H1 (cell line): Measurements from ENCODE around the gene CRYBB1. TPM values are rescaled to one million over a fixed set of nuclear protein-coding genes. Genes with fewer than 3 reads are reported as not detected.

Source experiments
- CTCF ChIA-PET: fragments of 300-600 bp; sonication (Branson Sonifier 250); formaldehyde crosslinking; loops from one replicate; lab custom pipeline; 2021; ENCODE audit not compliant: partially characterized antibody; lab: Charles Lee
- POLR2A ChIA-PET: fragments of 300-600 bp; sonication (Branson Sonifier 250); formaldehyde crosslinking; loops from one replicate; lab custom pipeline; 2021; ENCODE audit warnings: inconsistent platforms; ENCODE audit not compliant: partially characterized antibody; lab: Charles Lee
- DNase-seq, 2 experiments: peaks; one replicate each; pipeline versions ENCODE4 v3.0.0 to v3.0.0-alpha.2; 2010 to 2022; ENCODE audit warnings: low spot score in 2 of 2, low read depth in 1 of 2, mixed read lengths in 1 of 2
- FAIRE-seq: peaks from 2 replicates; lab custom pipeline; 2011; peaks lifted over from hg19 to GRCh38; lab: Jason Lieb, UNC
- H2AFZ ChIP-seq: 2 replicates; pipeline ENCODE4 v1.8.1; 2012; ENCODE audit warnings: low read length, inconsistent platforms
- H2AK5ac ChIP-seq: 2 replicates; pipeline ENCODE4 v1.6.1; 2013; ENCODE audit warnings: low read depth, low read length
- H2BK120ac ChIP-seq: replicated peaks from 2 replicates; pipeline ENCODE3; 2013; ENCODE audit warnings: low read depth, low read length, inconsistent platforms
- H2BK12ac ChIP-seq: 2 replicates; pipeline ENCODE4 v1.6.1; 2013; ENCODE audit warnings: low read depth, low read length
- H2BK15ac ChIP-seq: 2 replicates; pipeline ENCODE4 v1.6.1; 2013; ENCODE audit warnings: low read length
- H2BK20ac ChIP-seq: 2 replicates; pipeline ENCODE4 v1.6.1; 2013; ENCODE audit warnings: low read length
- H2BK5ac ChIP-seq: 2 replicates; pipeline ENCODE4 v1.6.1; 2013; ENCODE audit warnings: low read depth, low read length
- H3K14ac ChIP-seq: 2 replicates; pipeline ENCODE4 v1.6.1; 2013; ENCODE audit warnings: inconsistent platforms; ENCODE audit not compliant: insufficient read length
- H3K18ac ChIP-seq: 2 replicates; pipeline ENCODE4 v1.6.1; 2013; ENCODE audit warnings: low read length; ENCODE audit errors: extremely low read depth
- H3K23ac ChIP-seq: 2 replicates; pipeline ENCODE4 v1.6.1; 2013; ENCODE audit warnings: inconsistent platforms; ENCODE audit not compliant: insufficient read length
- H3K23me2 ChIP-seq: 2 replicates; pipeline ENCODE4 v1.6.1; 2013; ENCODE audit warnings: low read depth, low read length
- H3K27ac ChIP-seq: 2 replicates; pipeline ENCODE4 v1.6.1; 2011; ENCODE audit warnings: low read depth, low read length, inconsistent platforms
- H3K27me3 ChIP-seq, 4 experiments: replicated peaks in 1 of 4; 1 replicate in 1 of 4; 2 replicates in 3 of 4; pipeline versions ENCODE4 v1.6.1 to v1.8.1; 2011 to 2013; ENCODE audit warnings: low read length in 3 of 4, mild to moderate bottlenecking in 3 of 4, inconsistent platforms in 2 of 4, mixed read lengths in 2 of 4, moderate library complexity in 1 of 4; ENCODE audit not compliant: control insufficient read depth in 3 of 4, insufficient read depth in 3 of 4; ENCODE audit errors: extremely low read depth in 1 of 4
- H3K36me3 ChIP-seq, 4 experiments: 2 replicates each; pipeline versions ENCODE4 v1.6.1 to v1.8.1; 2011 to 2013; ENCODE audit warnings: mild to moderate bottlenecking in 4 of 4, low read length in 3 of 4, moderate library complexity in 2 of 4, control low read depth in 1 of 4, inconsistent platforms in 1 of 4; ENCODE audit not compliant: insufficient read depth in 4 of 4, control insufficient read depth in 2 of 4
- H3K4ac ChIP-seq: replicated peaks from 2 replicates; pipeline ENCODE3; 2013; ENCODE audit warnings: low read length, low read depth, mixed read lengths, inconsistent platforms; ENCODE audit not compliant: insufficient read length
- H3K4me1 ChIP-seq, 4 experiments: replicated peaks in 1 of 4; 1 replicate in 1 of 4; 2 replicates in 3 of 4; pipeline versions ENCODE4 v1.6.1 to v1.8.1; 2011 to 2013; ENCODE audit warnings: low read length in 3 of 4, inconsistent platforms in 2 of 4, mixed read lengths in 1 of 4; ENCODE audit not compliant: insufficient read depth in 4 of 4, control insufficient read depth in 3 of 4
- H3K4me2 ChIP-seq, 2 experiments: 2 replicates each; pipeline versions ENCODE4 v1.6.1 to v1.8.1; 2011 to 2013; ENCODE audit warnings: low read depth in 2 of 2, low read length in 2 of 2, control low read depth in 1 of 2, inconsistent platforms in 1 of 2, mild to moderate bottlenecking in 1 of 2; ENCODE audit not compliant: insufficient read depth in 1 of 2
- H3K4me3 ChIP-seq, 4 experiments: fragments of 200-600, 300-600 bp in 1 of 4; sonication (generic), shearing (Covaris generic), sonication (Bioruptor Twin) in 1 of 4; 2 replicates each; pipeline versions ENCODE4 v1.5.1 to v1.8.1; 2011 to 2016; ENCODE audit warnings: low read length in 4 of 4, low read depth in 3 of 4, control low read depth in 2 of 4, inconsistent platforms in 2 of 4, mild to moderate bottlenecking in 2 of 4, mixed read lengths in 1 of 4, moderate library complexity in 1 of 4; ENCODE audit not compliant: insufficient read depth in 2 of 4; ENCODE audit errors: extremely low read depth in 1 of 4
- H3K56ac ChIP-seq: replicated peaks from 2 replicates; pipeline ENCODE3; 2013; ENCODE audit warnings: low read depth, mild to moderate bottlenecking, mixed read lengths, low read length, inconsistent platforms; ENCODE audit not compliant: insufficient read length
- H3K79me1 ChIP-seq: 2 replicates; pipeline ENCODE4 v1.6.1; 2013; ENCODE audit warnings: low read depth, low read length, control low read depth
- H3K79me2 ChIP-seq, 2 experiments: 2 replicates each; pipeline versions ENCODE4 v1.6.1 to v1.8.1; 2012 to 2013; ENCODE audit warnings: low read length in 2 of 2, mild to moderate bottlenecking in 2 of 2, inconsistent platforms in 1 of 2; ENCODE audit not compliant: insufficient read depth in 2 of 2, control insufficient read depth in 1 of 2
- H3K9ac ChIP-seq, 4 experiments: replicated peaks in 1 of 4; 1 replicate in 1 of 4; 2 replicates in 3 of 4; pipeline versions ENCODE4 v1.6.1 to v1.8.1; 2011 to 2013; ENCODE audit warnings: low read depth in 3 of 4, low read length in 3 of 4, control low read depth in 2 of 4, mild to moderate bottlenecking in 2 of 4, moderate library complexity in 2 of 4, inconsistent platforms in 1 of 4; ENCODE audit errors: extremely low read depth in 1 of 4
- H3K9me3 ChIP-seq, 2 experiments: 2 replicates each; pipeline versions ENCODE4 v1.6.1 to v1.8.1; 2012 to 2013; ENCODE audit warnings: mild to moderate bottlenecking in 2 of 2, moderate library complexity in 2 of 2, control low read depth in 1 of 2, inconsistent platforms in 1 of 2, low read depth in 1 of 2, low read length in 1 of 2, mixed read lengths in 1 of 2; ENCODE audit not compliant: insufficient read depth in 2 of 2
- H4K20me1 ChIP-seq, 2 experiments: replicated peaks in 1 of 2; 2 replicates each; pipeline versions ENCODE3 to v1.8.1; 2011 to 2013; ENCODE audit warnings: inconsistent platforms in 2 of 2, low read length in 2 of 2, mild to moderate bottlenecking in 1 of 2; ENCODE audit not compliant: insufficient read depth in 2 of 2, control insufficient read depth in 1 of 2
- H4K5ac ChIP-seq: 2 replicates; pipeline ENCODE4 v1.6.1; 2013; ENCODE audit warnings: low read length, low read depth, mixed read lengths, inconsistent platforms; ENCODE audit not compliant: insufficient read length
- H4K8ac ChIP-seq: 2 replicates; pipeline ENCODE4 v1.8.0; 2013; ENCODE audit warnings: mild to moderate bottlenecking, moderate library complexity, low read length, inconsistent platforms; ENCODE audit not compliant: insufficient read depth; ENCODE audit errors: extremely low read depth
- H4K91ac ChIP-seq: replicated peaks from 2 replicates; pipeline ENCODE3; 2013; ENCODE audit warnings: low read length, mixed read lengths, inconsistent platforms; ENCODE audit not compliant: insufficient read length
- CBX8 ChIP-seq: fragments of 300-800, 300-1000 bp; sonication (generic); IDR thresholded peaks from 2 replicates; pipeline ENCODE4 v1.7.1; 2016; ENCODE audit warnings: low read depth, low read length, borderline replicate concordance
- EZH2 ChIP-seq: fragments of 200-600 bp; sonication (generic); IDR thresholded peaks from 2 replicates; pipeline ENCODE4 v1.7.1; 2012; ENCODE audit warnings: low read depth, mild to moderate bottlenecking, moderate library complexity, low read length, inconsistent platforms; ENCODE audit not compliant: severe bottlenecking
- HDAC6 ChIP-seq: IDR thresholded peaks from one replicate; pipeline ENCODE4 v1.7.1; 2012; ENCODE audit warnings: low read depth, mild to moderate bottlenecking, inconsistent platforms, low read length, moderate library complexity
- KDM1A ChIP-seq: fragments of 200-600, 300-600 bp; sonication (generic); IDR thresholded peaks from 2 replicates; pipeline ENCODE4 v1.7.1; 2016; ENCODE audit warnings: mild to moderate bottlenecking, low read length, borderline replicate concordance
- NANOG ChIP-seq: IDR thresholded peaks from 2 replicates; pipeline ENCODE4 v1.6.1; 2011; ENCODE audit warnings: low read length, low read depth, mild to moderate bottlenecking, inconsistent platforms; ENCODE audit not compliant: insufficient read depth, poor library complexity, severe bottlenecking
- PHF8 ChIP-seq: fragments of 200-600 bp; sonication (generic); conservative IDR thresholded peaks from 2 replicates; pipeline ENCODE4 v1.7.1; 2012; ENCODE audit warnings: low read depth, mild to moderate bottlenecking, inconsistent platforms, low read length, moderate library complexity
- POLR2A ChIP-seq, 2 experiments: IDR thresholded peaks; 1 replicate in 1 of 2; 2 replicates in 1 of 2; pipeline ENCODE4 v1.6.1; 2011; ENCODE audit warnings: low read depth in 2 of 2, low read length in 2 of 2, mild to moderate bottlenecking in 2 of 2; ENCODE audit errors: control extremely low read depth in 1 of 2
- POU5F1 ChIP-seq: IDR thresholded peaks from 2 replicates; pipeline ENCODE4 v1.6.1; 2011; ENCODE audit warnings: low read depth, mild to moderate bottlenecking, low read length, moderate library complexity
- SIX5 ChIP-seq: IDR thresholded peaks from 2 replicates; pipeline ENCODE4 v1.6.1; 2011; ENCODE audit warnings: mild to moderate bottlenecking, low read depth, low read length
- SP1 ChIP-seq: IDR thresholded peaks from 2 replicates; pipeline ENCODE4 v1.6.1; 2011; ENCODE audit warnings: low read depth, low read length
- SP2 ChIP-seq: IDR thresholded peaks from 2 replicates; pipeline ENCODE4 v1.6.1; 2012; ENCODE audit warnings: mild to moderate bottlenecking, low read length, inconsistent platforms
- TEAD4 ChIP-seq: IDR thresholded peaks from 2 replicates; pipeline ENCODE4 v1.6.1; 2012; ENCODE audit warnings: low read depth, low read length, inconsistent platforms, mixed read lengths
- WGBS, 2 experiments: shearing (Covaris generic) in 1 of 2; methylation state at CpG; one replicate each; pipeline versions ENCODE4 v1.1.6 to v1.1.7; 2013 to 2015; ENCODE audit warnings: low lambda C conversion rate in 2 of 2, mixed read lengths in 2 of 2, inconsistent platforms in 1 of 2, low coverage in 1 of 2, missing lambda C conversion rate in 1 of 2; ENCODE audit not compliant: insufficient replicate concordance in 2 of 2, insufficient coverage in 1 of 2, insufficient read length in 1 of 2; ENCODE audit errors: extremely low coverage in 1 of 2, missing lambda C conversion rate in 1 of 2; 5-methylcytosine and 5-hydroxymethylcytosine counted together
- polyA plus RNA-seq, 7 experiments: library from polyadenylated mRNA; depleted of rRNA in 3 of 7; stranded (reverse) in 5 of 7; unstranded in 2 of 7; fragments of >200 nt in 5 of 7; fragments of 200-250 nt in 2 of 7; gene quantifications; 1 replicate in 5 of 7; 2 replicates in 1 of 7; 4 replicates in 1 of 7; pipeline versions ENCODE4 v1.2.1 to v1.2.3, GENCODE V29; 2011 to 2013; ENCODE audit warnings: missing spikeins in 2 of 7, mixed read lengths in 2 of 7
- total RNA-seq: library from RNA; stranded (reverse); fragmentation: NEBNext Ultra II Directional; extraction: Animal tissue kit (Norgen Biotek cat#: 25700); gene quantifications from 2 replicates; pipeline ENCODE4 v1.2.1, GENCODE V29; 2021
- TF ChIP-seq, protein P1 (sequence below), 3 experiments: IDR thresholded peaks; 1 replicate in 2 of 3; 2 replicates in 1 of 3; pipeline versions ENCODE4 v1.5.1 to v1.6.1; 2011; ENCODE audit warnings: low read length in 3 of 3, mild to moderate bottlenecking in 3 of 3, inconsistent platforms in 2 of 3, low read depth in 1 of 3, moderate library complexity in 1 of 3; ENCODE audit not compliant: insufficient read depth in 1 of 3; ENCODE audit errors: control extremely low read depth in 1 of 3

The CRYBB1 gene
- total and polyA plus RNA-seq, 2 of the 8 experiments (the other 6 are each of a cell fraction or from before 2014, with no cell fraction given) = 1.7 to 6.0 TPM

DNA sequence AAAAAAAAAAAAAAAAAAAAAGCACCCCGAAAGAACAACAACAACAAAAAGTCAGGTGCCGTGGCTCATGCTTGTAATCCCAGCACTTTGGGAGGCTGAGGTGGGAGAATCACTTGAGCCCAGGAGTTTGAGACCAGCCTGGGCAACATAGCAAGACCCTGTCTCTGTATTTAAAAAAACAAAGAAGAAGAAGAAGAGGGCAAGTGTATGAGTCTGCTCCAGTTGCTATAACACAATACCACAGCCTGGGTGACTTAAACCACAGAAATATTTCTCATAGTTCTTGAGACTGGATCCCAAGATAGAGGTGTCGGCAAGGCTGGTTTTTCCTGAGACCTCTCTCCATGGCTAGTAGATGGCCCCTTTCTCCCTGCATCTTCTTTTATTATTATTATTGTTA is 16.4 kb upstream of the CRYBB1 start:
- CTCF ChIA-PET = interaction anchor here (0.6 to 2.1 kb wide), 4 partner anchors 10 to 48 kb away, joined by 3 to 14 read pairs (median 4); no protein-coding TSS in a partner anchor
- H3K23ac ChIP-seq = no peak overlapping the region

More for the DNA sequence above, 16.4 kb upstream of the CRYBB1 start:
- no peak overlapping the region for H3K4me3 ChIP-seq
- H4K8ac ChIP-seq = no peak overlapping the region
- POLR2A ChIA-PET = interaction anchor here (1.5 kb wide), 1 partner anchor 74 kb away, joined by 3 read pairs; no protein-coding TSS in a partner anchor
- no peaks in the 10 kb centered on the region for H4K20me1 ChIP-seq
- H3K27ac ChIP-seq = no peak overlapping the region
- no peak overlapping the region for H2AFZ ChIP-seq
- no peak overlapping the region for H2BK12ac ChIP-seq
- H2BK15ac ChIP-seq = no peak overlapping the region
- no peaks in the 10 kb centered on the region for H3K79me2 ChIP-seq
- H3K79me1 ChIP-seq = no peaks in the 10 kb centered on the region
- FAIRE-seq = no peak
- DNase-seq = no peak
- H2BK20ac ChIP-seq = no peak overlapping the region
- H3K9ac ChIP-seq = no peak overlapping the region
- no peak overlapping the region for H3K4ac ChIP-seq
- no peaks in the 10 kb centered on the region for H3K36me3 ChIP-seq
- no peak overlapping the region for H2BK5ac ChIP-seq
- H3K14ac ChIP-seq = no peak overlapping the region
- H3K27me3 ChIP-seq = no peaks in the 10 kb centered on the region
- TF ChIP-seq POLR2A (IDR thresholded peaks at IDR 0.05; ENCODE audit: control extremely low read depth in 1 of 2, low read depth in 2 of 2, low read length in 2 of 2) (no peak), POU5F1 (no peak), SP1 (no peak), EZH2 (no peak), TEAD4 (no peak), SP2 (no peak), SIX5 (no peak), CBX8 (no peak), KDM1A (no peak), NANOG (no peak), PHF8 (no peak), HDAC6 (no peak)
- TF ChIP-seq, protein P1, sequence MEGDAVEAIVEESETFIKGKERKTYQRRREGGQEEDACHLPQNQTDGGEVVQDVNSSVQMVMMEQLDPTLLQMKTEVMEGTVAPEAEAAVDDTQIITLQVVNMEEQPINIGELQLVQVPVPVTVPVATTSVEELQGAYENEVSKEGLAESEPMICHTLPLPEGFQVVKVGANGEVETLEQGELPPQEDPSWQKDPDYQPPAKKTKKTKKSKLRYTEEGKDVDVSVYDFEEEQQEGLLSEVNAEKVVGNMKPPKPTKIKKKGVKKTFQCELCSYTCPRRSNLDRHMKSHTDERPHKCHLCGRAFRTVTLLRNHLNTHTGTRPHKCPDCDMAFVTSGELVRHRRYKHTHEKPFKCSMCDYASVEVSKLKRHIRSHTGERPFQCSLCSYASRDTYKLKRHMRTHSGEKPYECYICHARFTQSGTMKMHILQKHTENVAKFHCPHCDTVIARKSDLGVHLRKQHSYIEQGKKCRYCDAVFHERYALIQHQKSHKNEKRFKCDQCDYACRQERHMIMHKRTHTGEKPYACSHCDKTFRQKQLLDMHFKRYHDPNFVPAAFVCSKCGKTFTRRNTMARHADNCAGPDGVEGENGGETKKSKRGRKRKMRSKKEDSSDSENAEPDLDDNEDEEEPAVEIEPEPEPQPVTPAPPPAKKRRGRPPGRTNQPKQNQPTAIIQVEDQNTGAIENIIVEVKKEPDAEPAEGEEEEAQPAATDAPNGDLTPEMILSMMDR (IDR thresholded peaks at IDR 0.05; ENCODE audit: control extremely low read depth in 1 of 3, insufficient read depth in 1 of 3, low read depth in 1 of 3, low read length in 3 of 3) = no peak
- WGBS, 2 experiments = 100% methylated on average over 3 of the region's 3 CpGs; no CpG with 5 or more reads in 1 of the 2 experiments
- no peak overlapping the region for H3K56ac ChIP-seq
- H3K4me1 ChIP-seq = no peaks in the 10 kb centered on the region
- H4K5ac ChIP-seq = no peak overlapping the region
- H3K18ac ChIP-seq = no peak overlapping the region
- no peak overlapping the region for H2AK5ac ChIP-seq
- H3K9me3 ChIP-seq = no peaks in the 10 kb centered on the region
- H3K23me2 ChIP-seq = no peaks in the 10 kb centered on the region
- no peak overlapping the region for H4K91ac ChIP-seq
- no peak overlapping the region for H2BK120ac ChIP-seq
- no peak overlapping the region for H3K4me2 ChIP-seq
